M059J (cell line): ENCODE data around the gene KRTAP10-7. TPM values are rescaled to one million over a fixed set of nuclear protein-coding genes. Genes with fewer than 3 reads are reported as not detected.
"Not testable (repeated sequence)": the region's sequence is repeated elsewhere in the genome, so short reads cannot be mapped to it uniquely, and the experiment has no call there.

ENCODE experiments used
- DNase-seq: peaks from one replicate; pipeline ENCODE4 v3.0.0-alpha.2; 2012; ENCODE audit warnings: low read depth
- total RNA-seq: library from RNA; depleted of rRNA; stranded (reverse); fragments of >200 nt; shearing (Covaris generic); gene quantifications from 2 replicates; pipeline ENCODE4 v1.2.3, GENCODE V29; 2014

The KRTAP10-7 gene
- total RNA-seq, 1 experiment from 2014 or later = not detected

DNA sequence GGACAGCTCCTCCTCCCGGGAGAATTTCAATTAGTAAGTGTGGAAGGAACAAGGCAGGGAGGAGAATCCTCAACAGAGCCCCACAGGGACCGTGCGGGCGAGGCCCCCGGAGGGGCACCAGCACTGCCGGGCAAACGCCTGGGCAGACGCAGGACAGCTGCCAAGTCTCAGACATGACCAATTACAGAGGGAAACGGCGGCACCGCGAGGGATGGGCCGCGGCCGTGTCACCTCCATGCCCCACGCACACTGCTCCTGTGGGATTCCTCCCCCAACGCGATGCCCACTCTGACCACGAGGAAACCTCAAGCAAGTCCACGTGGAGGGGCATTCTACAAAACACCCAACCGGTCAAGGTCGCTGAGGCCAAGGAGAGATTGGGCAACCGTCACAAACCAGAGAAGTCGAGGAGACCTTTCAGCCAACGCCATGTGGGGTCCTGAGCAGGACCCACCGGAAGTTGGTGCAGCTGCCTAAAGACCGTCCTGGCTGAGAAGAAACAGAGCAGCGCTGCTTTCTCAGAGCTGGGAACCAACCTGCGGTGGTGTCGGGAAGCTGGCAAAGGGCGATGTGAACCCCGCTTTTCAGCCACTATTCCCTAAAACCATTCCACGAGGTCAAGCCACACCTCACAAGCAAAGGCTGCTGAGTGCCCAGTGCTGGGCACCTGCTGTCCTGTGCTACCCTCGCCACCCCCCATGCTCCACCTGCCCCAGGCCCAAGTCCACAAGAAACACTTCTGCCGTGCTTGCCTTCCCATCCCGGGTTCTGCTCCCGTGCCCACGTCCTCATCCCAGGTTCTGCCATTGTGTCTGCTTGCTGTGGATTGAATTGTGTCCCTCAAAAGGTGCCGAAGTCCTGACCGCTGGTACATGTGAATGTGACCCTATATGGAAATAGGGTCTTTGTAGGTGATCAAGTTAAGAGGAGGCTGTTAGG is 28.3 kb upstream of the KRTAP10-7 start:
- no peak for DNase-seq

DNA sequence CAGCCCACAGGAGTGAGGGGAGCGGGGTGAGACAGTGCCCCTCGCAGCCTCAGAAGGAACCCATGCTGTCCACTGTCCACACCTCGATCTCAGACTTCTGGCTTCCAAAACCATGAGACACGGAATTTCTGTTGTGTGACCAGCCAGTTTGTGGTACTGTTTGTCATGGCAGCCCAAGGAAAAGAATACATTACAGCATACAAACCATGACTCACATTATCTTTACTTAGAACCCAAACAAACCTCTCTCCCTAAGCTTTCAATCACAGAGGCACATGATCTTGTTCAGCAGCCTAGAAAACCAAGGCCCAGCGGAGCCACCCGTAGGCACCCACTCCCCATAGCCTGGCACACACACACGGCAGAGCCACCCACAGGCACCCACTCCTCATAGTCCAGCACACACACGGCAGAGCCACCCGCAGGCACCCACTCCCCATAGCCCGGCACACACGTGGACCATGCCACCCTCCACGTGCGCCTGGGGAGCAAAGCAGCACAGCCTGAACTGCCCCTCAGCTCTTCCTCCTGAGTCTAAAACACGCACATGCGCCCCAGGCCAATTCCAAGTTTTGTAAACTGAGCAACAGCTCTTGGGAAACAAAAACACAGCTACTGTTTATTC is 27.3 kb upstream of the KRTAP10-7 start:
- peak; percentile 54 for DNase-seq

DNA sequence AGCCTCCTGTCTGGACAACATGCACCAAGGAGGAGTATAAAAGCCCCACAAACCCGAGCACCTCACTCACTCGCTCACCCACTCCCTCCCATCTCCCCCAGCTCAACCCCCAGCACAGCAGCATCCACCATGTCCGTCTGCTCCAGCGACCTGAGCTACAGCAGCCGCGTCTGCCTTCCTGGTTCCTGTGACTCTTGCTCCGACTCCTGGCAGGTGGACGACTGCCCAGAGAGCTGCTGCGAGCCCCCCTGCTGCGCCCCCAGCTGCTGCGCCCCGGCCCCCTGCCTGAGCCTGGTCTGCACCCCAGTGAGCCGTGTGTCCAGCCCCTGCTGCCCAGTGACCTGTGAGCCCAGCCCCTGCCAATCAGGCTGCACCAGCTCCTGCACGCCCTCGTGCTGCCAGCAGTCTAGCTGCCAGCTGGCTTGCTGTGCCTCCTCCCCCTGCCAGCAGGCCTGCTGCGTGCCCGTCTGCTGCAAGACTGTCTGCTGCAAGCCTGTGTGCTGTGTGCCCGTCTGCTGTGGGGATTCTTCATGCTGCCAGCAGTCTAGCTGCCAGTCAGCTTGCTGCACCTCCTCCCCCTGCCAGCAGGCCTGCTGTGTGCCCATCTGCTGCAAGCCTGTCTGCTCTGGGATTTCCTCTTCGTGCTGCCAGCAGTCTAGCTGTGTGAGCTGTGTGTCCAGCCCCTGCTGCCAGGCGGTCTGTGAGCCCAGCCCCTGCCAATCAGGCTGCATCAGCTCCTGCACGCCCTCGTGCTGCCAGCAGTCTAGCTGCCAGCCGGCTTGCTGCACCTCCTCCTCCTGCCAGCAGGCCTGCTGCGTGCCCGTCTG is 26.6 kb upstream of the KRTAP10-7 start, which contains the start of gene KRTAP10-4:
Gene KRTAP10-4 (plus strand): TSS at position 100 of the 827 bp plus-strand sequence. CDS start 30 bp downstream, at position 130.
- DNase-seq = not testable (repeated sequence)

DNA sequence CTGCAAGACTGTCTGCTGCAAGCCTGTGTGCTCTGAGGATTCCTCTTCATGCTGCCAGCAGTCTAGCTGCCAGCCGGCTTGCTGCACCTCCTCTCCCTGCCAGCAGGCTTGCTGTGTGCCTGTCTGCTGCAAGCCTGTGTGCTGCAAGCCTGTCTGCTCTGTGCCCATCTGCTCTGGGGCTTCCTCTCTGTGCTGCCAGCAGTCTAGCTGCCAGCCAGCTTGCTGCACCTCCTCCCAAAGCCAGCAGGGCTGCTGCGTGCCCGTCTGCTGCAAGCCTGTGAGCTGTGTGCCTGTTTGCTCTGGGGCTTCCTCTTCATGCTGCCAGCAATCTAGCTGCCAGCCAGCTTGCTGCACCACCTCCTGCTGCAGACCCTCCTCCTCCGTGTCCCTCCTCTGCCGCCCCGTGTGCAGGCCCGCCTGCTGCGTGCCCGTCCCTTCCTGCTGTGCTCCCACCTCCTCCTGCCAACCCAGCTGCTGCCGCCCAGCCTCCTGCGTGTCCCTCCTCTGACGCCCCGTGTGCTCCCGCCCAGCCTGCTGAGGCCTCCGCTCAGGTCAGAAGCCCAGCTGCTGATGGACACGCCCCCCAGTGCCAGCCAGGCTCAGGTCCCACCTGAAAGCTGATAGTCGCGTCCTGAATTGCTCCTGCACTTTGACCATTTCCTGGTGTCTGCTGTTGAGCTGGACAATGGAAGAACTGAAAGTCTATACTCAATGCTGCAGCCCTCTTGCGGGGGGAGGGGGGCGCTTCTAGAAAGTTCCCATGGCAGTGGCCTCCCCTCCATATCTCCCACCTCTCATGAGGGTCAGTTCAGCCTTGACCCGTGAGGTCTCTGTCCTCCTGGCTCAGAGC is 25.7 kb upstream of the KRTAP10-7 start:
- DNase-seq = no peak

DNA sequence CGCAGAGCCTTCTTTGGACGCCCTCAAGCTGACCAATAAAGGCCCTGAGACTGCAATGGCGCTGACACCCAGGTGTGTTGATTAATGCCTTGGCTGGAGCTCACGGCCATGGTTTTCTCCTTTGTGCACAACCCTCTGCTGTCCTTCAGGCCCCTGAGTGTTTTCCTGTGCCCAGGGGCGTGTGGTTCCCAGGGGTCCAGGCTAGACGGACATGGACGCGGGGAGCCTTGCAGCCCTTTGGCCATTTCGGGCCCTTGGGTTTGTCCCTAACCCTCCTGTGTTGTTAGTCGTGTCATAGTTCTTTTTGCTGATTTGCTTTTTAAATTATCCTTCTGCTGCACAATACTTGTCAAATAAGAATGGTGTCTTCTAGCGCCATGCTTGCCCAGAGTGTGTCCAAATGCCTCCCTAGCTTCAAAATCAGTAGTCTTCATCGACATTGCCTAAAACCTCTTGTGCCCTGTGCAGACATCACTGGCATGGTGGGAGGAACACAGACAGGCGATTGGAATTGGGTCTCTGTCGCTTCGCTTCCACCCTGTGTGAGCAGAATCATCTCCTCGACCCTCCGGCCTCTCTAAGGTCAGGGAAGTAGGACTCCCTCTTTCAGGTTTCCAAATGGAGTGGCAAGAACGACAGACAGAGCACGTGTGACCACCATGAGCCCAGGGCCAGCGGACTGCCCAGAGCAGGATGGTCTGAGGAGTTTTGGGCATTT is 24.9 kb upstream of the KRTAP10-7 start:
- no peak for DNase-seq

DNA sequence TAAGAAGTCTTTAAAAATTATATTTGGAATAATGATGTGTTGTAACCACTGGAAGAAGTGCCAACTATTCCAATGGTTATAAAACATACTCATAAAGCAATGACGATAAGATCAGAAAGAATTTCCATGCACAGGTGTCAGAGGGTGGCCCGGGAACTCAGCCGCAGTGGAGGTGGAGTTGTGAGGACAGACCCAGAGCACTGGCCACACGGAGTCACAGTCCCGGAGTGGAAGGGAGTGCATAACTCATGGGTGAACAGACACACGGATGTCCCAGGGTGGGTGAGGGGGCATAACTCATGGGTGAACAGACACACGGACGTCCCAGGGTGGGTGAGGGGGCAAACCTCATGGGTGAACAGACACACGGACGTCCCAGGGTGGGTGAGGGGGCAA is 24.4 kb upstream of the KRTAP10-7 start:
- DNase-seq = no peak

DNA sequence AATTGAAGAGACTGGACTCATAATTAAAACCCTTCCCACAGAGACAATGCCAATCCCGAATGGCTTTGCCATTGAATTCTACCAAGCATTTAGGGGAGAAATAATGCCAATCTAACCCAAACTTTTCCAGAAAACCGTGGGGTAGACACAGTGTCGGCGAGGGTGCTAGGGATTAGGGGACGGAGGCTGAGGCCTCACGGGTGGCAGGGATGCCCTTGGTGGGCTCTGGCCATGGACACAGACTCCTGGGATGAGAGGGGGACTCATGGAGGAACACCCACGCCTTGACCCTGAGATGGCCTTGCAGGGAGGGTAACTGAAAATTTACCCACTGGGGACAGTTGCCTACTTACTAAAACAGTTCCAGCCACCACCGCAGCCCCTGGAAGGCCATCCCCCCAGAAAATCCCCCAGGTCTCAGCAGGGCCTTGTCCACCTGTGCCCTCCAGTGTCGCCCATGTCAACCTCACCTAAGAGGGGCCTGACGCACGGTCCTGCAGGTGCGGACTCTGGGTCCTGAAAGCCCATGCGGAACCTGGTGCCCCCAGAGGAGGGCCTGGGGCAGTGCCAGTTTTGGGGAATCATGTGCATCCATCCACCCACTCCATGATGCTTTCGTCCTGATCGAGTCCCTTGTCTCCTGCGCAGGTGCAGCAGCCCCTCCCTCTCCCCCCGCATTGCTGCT is 21.9 kb upstream of the KRTAP10-7 start:
- DNase-seq = no peak

DNA sequence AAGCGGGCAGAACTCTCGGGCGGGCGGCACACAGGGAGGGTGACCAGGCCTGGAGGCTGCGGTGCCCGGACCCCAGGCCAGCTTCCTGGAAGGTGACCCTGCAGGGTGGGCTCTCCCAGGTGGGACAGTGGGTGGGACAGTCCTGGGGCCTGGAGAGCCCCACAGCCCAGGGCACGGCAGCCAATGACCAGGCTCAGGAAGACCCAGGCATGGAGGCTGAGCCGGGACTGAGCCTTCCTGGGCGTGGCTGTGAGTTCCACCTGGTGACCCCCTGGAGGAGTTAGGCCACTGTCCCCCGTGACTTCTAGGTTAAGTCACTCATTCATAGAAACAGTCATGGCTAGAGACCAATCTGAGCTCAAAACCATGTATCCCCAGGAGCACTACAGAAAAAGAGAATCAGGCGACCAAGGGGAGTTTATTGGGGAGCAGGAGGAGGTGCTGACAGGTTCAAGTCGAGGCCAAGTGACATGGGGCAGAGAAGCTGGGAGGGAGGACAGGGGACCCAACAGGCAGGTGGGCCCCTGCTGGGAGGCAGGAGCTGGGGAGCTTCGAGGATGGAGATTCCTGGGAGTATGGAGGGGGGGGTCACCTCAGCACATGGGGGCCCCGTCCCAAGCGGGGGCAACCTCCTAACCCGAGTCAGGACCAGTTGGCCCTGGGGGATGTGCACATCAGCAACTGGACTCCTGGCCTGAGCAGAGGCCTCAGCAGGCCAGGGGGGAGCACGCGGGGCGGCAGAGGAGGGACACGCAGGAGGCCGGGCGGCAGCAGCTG is 21.2 kb upstream of the KRTAP10-7 start:
- DNase-seq = no peak

DNA sequence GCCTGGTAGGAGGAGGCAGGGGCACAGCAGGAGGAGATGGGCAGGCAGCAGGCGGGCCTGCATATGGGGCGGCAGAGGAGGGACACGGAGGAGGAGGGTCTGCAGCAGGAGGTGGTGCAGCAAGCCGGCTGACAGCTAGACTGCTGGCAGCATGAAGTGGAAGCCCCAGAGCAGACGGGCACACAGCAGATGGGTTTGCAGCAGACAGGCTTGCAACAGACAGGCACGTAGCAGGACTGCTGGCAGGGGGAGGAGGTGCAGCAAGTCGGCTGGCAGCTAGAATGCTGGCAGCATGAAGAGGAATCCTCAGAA is 20.6 kb upstream of the KRTAP10-7 start:
- DNase-seq = no peak

DNA sequence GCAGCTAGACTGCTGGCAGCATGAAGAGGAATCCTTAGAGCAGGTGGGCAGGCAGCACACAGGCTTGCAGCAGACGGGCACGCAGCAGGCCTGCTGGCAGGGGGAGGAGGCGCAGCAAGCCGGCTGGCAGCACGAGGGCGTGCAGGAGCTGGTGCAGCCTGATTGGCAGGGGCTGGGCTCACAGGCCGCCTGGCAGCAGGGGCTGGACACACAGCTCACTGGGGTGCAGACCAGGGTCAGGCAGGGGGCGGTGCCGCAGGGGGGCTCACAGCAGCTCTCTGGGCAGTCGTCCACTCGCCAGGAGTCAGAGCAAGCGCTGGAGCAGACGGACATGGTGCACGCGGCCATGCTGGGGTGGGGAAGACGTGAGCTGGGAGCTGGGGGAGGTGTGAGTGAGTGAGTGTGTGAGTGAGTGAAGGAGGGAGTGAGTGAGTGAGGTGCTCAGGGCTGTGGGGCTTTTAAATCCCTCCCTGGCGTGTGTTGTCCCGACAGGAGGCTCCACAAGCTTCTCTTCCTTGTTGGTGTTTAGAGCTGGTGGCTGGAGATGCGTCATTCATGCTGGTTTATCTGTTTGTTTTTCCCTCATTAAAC is 20.1 kb upstream of the KRTAP10-7 start, which contains the start of gene KRTAP10-5:
Gene KRTAP10-5 (minus strand): TSS at position 374 of the 591 bp plus-strand sequence. CDS start 26 bp downstream, at position 348.
- DNase-seq = not testable (repeated sequence)

DNA sequence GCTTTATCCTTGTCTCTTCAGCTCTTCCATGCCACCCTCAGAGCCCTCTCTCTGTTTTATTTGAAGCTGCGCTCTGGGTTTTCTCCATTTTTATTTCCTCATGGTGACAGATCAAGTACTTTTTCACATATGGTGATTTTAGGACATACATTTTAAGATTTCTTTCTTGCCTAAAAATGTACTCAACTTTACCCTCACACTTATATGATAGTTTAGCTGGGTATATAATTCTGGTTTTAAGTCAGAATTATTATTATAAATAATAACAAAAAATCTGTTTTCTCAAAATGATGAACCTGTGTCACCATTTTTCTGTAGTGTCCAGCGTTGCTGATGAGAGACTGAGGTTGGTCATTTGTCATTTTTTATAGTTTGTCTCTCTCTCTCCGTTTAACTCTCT is 19.2 kb upstream of the KRTAP10-7 start:
- DNase-seq = no peak

DNA sequence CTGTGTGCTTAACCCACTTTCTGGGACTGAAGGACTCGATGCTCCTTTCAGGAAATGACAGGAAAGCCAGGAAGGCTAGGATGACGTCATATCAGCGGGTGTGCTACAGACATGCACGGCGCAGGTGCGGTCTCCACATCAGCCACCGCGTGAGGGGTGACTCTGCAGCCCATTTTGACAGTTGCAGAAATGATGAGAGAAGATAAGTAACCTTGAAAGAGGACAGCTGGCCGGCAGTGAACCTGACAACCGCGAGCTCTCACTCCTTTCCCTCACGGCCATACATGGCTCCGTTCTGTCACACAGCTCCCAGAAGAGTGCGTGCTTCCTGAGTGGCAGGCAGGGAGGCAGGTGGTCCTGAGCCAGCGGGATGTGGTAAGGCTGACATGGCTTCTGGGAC is 18.3 kb upstream of the KRTAP10-7 start:
- DNase-seq = no peak

DNA sequence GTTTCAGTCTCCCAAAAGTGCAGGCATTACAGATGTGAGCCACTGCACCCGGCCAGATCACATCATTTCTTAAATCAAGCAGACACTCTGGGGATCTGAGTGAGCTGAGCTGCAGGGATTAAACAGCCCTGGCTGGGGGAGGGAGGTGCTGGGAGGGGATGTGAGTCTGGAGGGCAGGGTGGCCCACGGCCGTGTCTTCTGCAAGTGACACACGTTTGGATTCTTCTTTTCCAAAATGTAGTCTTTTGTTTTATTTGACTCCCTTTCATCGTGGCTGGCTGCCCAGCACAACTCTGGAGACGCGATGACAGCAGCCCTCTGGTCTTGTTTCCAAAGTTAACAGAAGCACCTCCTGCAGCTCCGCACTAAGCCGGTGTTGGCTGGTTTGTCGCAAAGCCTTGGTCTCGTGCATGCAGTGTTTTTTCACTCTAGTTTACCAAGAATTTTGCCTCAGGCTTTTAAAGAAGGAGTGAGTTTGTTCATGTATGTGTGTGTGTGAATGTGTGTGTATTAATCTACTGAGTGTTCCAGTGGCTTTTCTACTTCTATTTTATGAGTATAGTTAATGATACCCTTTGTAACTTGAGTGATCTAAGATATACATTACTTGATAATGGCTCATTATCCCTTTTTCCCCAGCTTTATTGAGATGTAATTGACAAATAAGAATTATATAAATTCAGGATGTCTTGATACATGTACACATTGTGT is 17.2 kb upstream of the KRTAP10-7 start:
- DNase-seq = no peak

DNA sequence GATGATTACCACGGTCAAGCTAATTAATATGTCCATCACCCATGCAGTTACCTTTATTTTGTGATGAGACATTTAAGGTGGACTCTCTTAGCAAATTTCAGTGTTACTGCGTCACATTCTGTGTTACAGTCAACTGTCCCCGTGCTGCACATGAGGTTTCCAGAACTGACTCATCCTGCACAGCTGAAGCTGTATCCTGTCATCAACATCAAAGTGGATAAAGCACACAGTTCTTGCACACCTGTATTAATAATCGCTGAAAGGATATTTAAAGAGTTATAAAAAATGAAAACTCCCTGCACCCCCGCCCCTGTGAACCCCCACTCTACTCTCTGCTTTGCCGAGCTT is 16.6 kb upstream of the KRTAP10-7 start:
- no peak for DNase-seq

DNA sequence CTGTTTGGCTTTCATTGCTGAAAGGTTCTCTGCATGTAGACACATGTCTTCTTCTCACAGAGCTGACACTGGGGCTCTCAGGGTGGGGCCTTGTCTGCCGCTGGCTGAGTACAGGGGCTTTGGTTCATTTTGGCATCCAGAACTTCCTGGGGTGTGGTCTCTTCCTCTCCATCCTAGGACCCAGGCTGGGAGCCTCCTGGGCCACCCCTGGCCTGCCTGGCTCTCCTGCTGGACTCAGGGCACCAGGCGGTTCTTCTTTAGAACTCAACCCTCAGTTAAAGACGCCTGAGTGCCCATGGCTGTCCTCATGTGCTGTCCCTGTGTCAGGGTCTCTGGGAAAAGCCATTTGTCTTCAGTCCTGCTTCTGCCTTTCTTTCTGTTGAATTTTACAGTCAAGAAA is 14.5 kb upstream of the KRTAP10-7 start:
- DNase-seq = no peak

DNA sequence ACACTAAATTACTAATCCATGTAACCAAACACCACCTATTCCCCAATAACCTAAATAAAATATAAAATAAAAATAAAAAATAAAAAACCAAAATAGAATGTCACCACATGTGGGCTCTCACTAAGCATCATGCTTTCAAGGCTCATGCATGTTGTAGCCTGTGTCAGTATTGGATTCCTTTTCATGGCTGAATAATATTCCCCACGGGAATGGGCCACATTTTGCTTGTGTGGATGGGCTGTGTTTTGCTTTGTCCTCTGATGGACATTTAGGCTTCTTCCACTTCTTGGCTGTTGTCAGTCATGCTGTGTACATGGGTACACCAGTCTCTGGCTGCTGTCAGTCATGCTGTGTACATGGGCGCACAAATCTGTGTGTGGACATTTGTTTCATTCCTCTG is 11.3 kb upstream of the KRTAP10-7 start:
- no peak for DNase-seq

DNA sequence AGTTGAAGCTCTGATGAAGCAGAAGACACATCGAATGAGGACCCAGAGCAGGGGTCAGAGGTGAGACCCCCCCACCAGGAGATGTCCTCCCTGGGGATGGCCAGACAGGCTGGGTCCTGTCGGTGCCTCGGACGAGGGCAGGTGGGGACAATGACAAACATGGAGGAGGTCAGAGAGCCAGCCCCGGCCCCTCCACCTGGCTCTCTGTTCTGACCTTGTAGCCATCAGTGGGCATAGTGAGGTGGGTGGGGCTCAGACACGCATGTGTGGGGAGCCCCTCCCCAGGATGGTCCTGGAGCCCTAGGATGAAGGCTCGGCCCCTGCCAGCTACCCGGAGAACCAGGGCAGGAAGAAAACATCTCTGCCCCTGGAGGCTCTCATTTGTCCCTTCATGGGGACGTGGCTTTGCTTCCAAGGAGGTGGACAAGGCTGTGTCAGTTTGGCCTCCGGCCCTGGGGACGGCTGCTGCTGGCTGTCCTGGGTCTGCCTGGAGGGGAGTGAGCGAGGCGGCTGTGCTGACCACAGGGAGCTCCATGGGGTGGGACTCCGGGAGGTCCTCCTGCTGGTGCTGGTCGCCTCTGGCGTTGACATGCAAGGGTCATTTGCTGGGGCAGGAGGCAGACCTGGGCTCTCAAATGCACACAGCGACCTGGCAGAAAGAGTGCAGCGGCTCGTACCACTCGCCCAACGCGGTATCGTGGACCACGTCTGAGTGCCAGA is 10.7 kb upstream of the KRTAP10-7 start:
- DNase-seq = no peak

DNA sequence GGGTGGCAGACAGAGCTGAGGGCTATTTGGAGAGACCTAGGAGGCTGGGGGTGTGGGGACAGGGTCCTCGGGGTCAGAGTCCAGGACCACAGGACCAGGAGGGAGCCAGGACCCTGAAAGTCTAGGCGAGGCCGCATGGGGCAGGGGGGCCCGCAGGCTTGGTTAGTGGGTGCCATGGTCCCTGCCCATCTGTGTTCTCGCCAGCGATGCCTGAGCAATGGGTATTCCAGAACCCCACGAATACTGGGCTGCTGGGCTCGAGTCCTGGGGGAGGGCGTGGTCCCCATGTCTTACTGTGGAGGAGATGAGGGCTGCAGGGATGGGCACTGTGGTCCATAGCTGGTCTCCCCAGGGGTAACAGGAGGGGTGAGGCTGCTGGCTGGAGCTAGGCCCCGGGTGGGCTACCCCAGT is 10.1 kb upstream of the KRTAP10-7 start:
- no peak for DNase-seq
